GM19324 (cell line): ENCODE measurements around the gene PCARE.

Experiments
- ATAC-seq: cut with Tn5 transposase; IDR thresholded peaks from one replicate; pipeline ENCODE4 v1.9.1; 2021; ENCODE audit warnings: mild to moderate bottlenecking, moderate library complexity; ENCODE audit not compliant: unreplicated experiment, low FRiP score

Gene PCARE

DNA sequence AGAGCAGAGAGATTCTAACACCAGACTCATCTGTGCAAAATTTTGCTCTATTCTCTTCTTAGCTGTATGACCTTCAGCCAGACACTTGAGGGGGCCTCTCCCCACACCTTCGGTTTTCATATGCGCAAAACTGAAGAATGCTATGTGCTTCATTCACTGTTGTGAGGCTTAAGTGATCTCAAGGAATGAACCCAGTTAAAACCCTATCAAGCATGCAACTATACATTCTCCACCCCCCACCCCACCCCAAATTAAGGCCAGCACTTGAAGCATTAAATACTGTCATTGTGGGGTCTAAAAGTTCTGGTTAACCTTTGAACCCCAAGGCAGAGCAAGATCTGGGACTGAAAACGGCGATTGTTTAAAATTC, 10.0 kb downstream of the PCARE start:
- ATAC-seq: no peak

DNA sequence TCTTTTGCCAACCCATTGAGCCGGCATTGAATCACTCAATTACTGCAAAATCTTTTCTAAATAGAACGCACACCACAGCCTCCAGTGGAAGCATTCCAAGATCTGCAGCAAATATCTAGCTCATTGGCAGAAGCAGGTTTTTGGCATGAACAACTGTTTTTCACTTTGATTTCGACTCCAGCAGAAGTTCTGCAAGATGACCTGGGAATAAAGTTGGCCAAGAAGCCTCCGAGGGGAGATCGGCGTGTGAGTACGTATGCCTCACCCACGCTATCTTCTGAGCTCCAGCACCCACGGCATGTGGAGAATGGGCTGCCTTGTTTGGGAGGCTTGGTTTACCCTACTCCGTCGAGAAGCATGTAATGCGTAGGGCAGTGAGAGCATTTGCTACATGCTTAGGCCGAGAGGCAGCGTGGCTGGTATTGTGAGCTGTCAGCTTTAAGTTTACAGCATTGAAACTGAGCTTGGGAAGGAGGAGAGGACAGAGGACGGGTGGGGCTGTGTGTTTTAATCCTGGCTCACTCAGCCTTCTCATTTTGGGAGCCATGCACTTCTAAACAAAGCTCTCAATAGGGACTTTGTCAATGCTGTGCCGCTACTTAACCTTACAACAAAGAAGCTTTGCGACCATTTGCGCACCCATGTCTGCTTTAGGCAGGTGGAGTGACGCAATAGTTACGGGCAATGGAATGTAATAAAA, 10.5 kb downstream of the PCARE start:
- no peak for ATAC-seq

GRCh38 chr2:29063056-29063455, 11.3 kb downstream of the PCARE start:
- ATAC-seq: no peak

DNA sequence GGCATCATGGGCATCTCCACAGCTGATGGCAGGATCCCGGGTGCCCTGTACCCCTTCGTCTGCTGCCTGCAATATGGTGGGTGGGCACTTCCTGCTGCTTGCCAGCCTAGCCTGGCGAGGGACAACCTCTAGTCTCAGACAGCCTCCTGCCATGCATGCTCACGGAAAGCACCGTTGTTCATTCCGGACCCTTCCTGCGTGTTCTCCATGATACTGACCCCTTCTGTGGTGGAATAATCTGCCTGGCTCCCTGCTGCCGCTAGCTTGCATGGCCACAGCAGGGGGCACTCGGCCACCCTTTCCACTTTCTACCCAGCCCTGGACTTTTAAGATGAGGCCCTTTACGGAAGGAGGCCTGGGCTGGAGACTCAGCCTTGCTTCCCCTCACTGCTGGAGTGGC, 12.0 kb downstream of the PCARE start:
- no peak for ATAC-seq

GRCh38 chr2:29061616-29062015, 12.7 kb downstream of the PCARE start:
- ATAC-seq: no peak

GRCh38 chr2:29061176-29061575, 13.1 kb downstream of the PCARE start:
- no peak for ATAC-seq

GRCh38 chr2:29060441-29060840, 13.9 kb downstream of the PCARE start:
- no peak for ATAC-seq

DNA sequence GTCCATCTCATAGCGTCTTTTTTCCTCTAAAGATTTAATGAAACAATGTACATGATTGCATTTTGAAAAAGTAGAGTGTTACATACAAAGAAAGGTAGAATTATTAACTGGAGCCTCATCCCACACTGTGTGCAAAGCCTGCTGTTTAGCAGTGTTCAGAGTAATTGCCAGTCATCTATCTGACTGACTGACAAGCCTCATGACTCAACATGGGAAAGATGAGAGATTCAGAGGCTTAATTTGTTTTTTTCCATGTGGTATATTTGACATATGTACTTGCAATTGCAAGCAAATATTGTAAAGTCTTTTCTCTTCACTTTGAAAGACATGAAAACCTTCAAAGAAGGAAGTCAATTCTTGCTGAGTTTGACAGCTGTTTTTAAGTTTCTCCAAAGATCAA, 14.7 kb downstream of the PCARE start:
- no peak for ATAC-seq

- ATAC-seq: no peak
Measured at GRCh38 chr2:29057006-29057405, 17.3 kb downstream of the PCARE start.

GRCh38 chr2:29056452-29056851, 17.9 kb downstream of the PCARE start:
- ATAC-seq: no peak

GRCh38 chr2:29055601-29056000, 18.7 kb downstream of the PCARE start:
- no peak for ATAC-seq

DNA sequence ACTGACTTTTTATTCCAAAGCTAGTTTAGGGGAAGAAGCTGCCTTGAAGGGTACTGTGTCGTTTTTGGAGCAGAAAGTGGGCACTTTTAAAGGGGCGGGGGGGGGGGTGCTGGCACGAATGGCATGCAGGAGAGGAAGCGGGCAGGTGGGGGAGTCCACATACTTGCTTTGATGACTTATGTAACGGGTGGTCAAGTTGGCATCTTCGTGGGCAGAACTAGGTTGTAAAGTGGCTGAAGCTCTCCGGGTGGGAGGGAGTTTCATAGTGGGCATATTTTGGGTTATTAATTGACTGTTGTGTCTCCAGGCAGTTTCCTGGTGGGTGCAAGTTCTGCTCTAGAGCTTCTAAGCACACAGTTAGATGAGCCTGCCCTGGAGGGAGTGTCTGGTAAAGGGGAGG, 19.9 kb downstream of the PCARE start:
- no peak for ATAC-seq

DNA sequence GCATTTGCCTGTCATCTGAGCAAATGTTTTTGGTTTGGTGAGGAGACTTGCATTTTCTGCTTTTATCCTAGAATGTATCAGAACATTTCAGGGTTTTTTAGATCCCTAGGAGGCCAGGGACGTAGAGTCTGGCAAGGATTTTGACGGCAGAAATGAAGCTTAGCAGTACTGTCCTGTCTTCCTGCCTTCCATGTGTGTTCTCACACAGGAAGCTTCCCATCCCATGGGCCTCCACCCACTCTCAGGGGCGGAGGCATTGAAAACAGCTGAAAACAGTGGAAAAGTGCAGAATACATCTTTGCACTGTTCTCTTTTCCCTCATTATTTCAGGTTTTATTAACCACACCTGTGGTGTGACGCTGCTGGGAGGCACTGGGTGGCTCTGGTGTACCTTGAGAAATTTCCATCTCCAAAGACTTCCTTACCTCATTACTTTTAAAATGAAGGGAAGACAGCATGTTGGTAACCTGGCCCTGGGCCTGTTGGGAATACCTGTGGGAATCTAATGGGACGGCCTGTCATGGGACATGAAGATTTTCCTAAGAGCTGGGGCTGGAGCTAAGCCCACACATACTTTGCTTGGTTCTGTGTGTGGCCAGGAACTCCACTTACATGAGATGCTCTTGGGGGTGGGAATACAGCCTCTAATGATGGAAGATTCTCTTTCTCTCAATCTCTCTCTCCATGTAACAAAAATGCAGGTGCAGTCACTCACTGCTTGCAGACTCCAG, 20.5 kb downstream of the PCARE start:
- ATAC-seq: no peak

- ATAC-seq: no peak
Measured at GRCh38 chr2:29053223-29053622, 21.1 kb downstream of the PCARE start.

- ATAC-seq: no peak
Measured at GRCh38 chr2:29052807-29053206, 21.5 kb downstream of the PCARE start.

DNA sequence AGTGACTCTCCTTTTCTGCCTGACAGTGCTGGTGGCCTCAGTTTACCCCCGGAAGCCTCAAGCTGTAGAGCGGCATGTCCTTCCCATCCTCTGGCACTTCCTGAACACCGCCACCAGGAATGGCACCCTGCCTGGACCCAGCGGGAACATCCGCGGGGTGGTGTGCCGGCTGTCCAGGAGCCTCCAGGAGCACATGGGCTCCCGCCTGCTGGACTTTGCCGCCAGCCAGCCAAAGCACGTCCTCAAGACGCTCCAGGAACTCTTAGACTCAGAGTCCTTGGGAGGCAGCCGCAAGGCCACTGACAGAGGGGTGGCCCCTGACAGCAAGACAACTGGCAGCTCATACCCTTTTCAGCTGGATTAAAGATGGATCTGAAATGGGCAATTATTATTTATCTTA, 22.6 kb downstream of the PCARE start:
- ATAC-seq: no peak

GRCh38 chr2:29050591-29050990, 23.7 kb downstream of the PCARE start:
- ATAC-seq: no peak

DNA sequence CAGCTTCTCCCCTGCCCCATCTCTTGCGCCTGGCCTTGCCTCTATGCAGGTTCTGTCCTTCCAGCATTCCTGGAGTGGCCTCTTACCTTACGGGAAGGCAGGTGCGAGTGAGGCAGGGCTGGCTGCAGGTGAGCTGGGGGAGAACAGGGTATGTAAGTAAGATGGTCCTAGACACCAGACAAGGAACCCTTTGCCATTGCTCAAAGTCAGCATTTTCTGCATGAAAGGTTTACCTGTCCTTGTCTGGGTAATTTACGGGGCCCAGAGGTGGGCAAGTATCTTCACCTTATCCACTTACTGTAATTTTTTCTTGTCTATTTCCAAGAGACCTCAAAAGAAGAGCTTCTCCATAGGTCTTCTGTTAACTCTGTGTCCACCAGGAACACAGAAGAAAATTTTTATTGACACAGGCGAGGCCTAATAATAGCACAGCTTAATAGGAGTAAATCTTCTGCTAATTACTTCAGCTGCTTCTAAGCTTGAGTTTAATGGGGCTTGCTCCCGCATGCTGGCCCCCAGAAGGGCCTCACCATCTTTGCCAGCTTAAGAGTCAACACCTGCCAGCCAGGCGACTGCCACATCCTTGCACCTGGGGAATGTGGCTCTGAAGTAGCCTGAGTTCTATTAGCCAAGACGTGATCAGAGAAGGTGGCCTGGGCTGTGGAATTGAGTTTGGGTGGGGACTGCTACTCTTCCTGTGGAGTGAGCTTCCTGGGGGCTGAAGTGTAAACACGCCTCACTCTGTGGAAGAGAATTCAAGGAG, 27.1 kb downstream of the PCARE start:
- ATAC-seq: no peak

- ATAC-seq: no peak
Measured at GRCh38 chr2:29046321-29046720, 28.0 kb downstream of the PCARE start.

- no peak for ATAC-seq
Measured at GRCh38 chr2:29044459-29044858, 29.9 kb downstream of the PCARE start.

DNA sequence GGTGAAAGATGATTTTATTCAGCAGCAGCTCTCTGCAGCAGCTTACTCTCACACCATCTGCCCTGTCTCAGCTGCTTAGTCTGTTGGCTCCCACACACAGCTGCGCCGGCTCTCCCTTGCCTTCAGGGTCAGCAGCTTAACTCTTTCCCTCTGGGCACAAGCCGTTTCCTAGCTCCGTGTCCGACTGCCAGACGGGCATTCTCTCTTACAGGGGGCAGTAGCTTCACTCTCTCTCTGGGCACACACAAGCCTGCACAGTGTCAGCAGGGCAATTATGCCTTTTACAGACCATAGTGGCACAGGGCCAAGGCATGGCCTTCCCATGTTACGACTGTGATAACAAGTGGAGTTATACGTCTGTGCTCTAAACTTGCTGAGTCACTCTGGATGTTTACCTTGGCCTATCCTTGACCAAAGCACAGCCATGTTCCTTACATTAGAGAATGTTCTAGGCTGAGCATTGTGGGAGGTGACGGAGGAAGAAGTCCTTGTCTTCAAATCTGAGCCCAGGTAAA, 31.7 kb downstream of the PCARE start:
- no peak for ATAC-seq
